ENCODE measurements around the gene TF. TPM values are rescaled to one million over a fixed set of nuclear protein-coding genes. Genes with fewer than 3 reads are reported as not detected.

Gene TF
- total RNA-seq, 2 experiments from 2014 or later = 0.60 to 0.97 TPM

GRCh38 chr3:133753779-133754164, 7.6 kb downstream of the TF start:
- peaks cover 2% of the 10 kb centered on the region for H3K9me3 Mint-ChIP-seq
- no peak overlapping the region for H3K27ac Mint-ChIP-seq
- no peak for ATAC-seq (ENCODE audit: low read depth)

GRCh38 chr3:133754455-133754854, 8.3 kb downstream of the TF start:
- POLR2A ChIA-PET = no interaction called here
- no peaks in the 10 kb centered on the region for H3K9me3 Mint-ChIP-seq
- H3K4me1 Mint-ChIP-seq = no peaks in the 10 kb centered on the region

More at GRCh38 chr3:133753779-133754164, 7.6 kb downstream of the TF start:
- Mint-ChIP-seq H3K36me3 (no peaks in the 10 kb centered on the region), H3K4me3 (no peak overlapping the region), H3K27me3 (peaks cover 10% of the 10 kb centered on the region), H3K4me1 (no peaks in the 10 kb centered on the region)
- DNase-seq = no peak
- POLR2A ChIA-PET = no interaction called here

GRCh38 chr3:133754973-133755828, 9.0 kb downstream of the TF start:
- Mint-ChIP-seq H3K27ac (no peak overlapping the region), H3K27me3 (peaks cover 11% of the 10 kb centered on the region), H3K4me3 (no peak overlapping the region), H3K9me3 (no peaks in the 10 kb centered on the region), H3K4me1 (no peaks in the 10 kb centered on the region), H3K36me3 (no peaks in the 10 kb centered on the region)
- POLR2A ChIA-PET = no interaction called here
- ATAC-seq (ENCODE audit: low read depth) = no peak
- DNase-seq = no peak

More at GRCh38 chr3:133754455-133754854, 8.3 kb downstream of the TF start:
- DNase-seq (no peak), ATAC-seq (ENCODE audit: low read depth) (no peak)
- Mint-ChIP-seq H3K36me3 (no peaks in the 10 kb centered on the region), H3K27ac (no peak overlapping the region), H3K27me3 (peaks cover 8% of the 10 kb centered on the region), H3K4me3 (no peak overlapping the region)

GRCh38 chr3:133756716-133757694, 10.8 kb downstream of the TF start:
- H3K36me3 Mint-ChIP-seq = no peaks in the 10 kb centered on the region
- no peaks in the 10 kb centered on the region for H3K4me1 Mint-ChIP-seq
- POLR2A ChIA-PET = no interaction called here
- H3K4me3 Mint-ChIP-seq = no peak overlapping the region
- H3K9me3 Mint-ChIP-seq = no peaks in the 10 kb centered on the region
- ATAC-seq (ENCODE audit: low read depth) (no peak), DNase-seq (no peak)
- peaks cover 9% of the 10 kb centered on the region for H3K27me3 Mint-ChIP-seq
- no peak overlapping the region for H3K27ac Mint-ChIP-seq

GRCh38 chr3:133757701-133758567, 11.7 kb downstream of the TF start:
- DNase-seq (no peak), ATAC-seq (ENCODE audit: low read depth) (no peak)
- Mint-ChIP-seq H3K4me3 (no peak overlapping the region), H3K4me1 (no peaks in the 10 kb centered on the region), H3K27me3 (peaks cover 10% of the 10 kb centered on the region), H3K27ac (no peak overlapping the region), H3K36me3 (no peaks in the 10 kb centered on the region), H3K9me3 (no peaks in the 10 kb centered on the region)
- POLR2A ChIA-PET = no interaction called here

- ATAC-seq (ENCODE audit: low read depth) = no peak
- POLR2A ChIA-PET = no interaction called here
- Mint-ChIP-seq H3K4me1 (no peaks in the 10 kb centered on the region), H3K27me3 (peaks cover 11% of the 10 kb centered on the region), H3K9me3 (no peaks in the 10 kb centered on the region), H3K4me3 (no peak overlapping the region), H3K27ac (no peak overlapping the region), H3K36me3 (no peaks in the 10 kb centered on the region)
- no peak for DNase-seq
These were observed 12.4 kb downstream of the TF start for GRCh38 chr3:133758568-133758928.

GRCh38 chr3:133758964-133759739, 13.0 kb downstream of the TF start:
- Mint-ChIP-seq H3K36me3 (no peaks in the 10 kb centered on the region), H3K27ac (no peak overlapping the region), H3K4me3 (no peak overlapping the region), H3K4me1 (no peaks in the 10 kb centered on the region), H3K27me3 (peaks cover 11% of the 10 kb centered on the region), H3K9me3 (no peaks in the 10 kb centered on the region)
- POLR2A ChIA-PET = no interaction called here
- ATAC-seq (ENCODE audit: low read depth) = no peak
- no peak for DNase-seq

- no peak overlapping the region for H3K27ac Mint-ChIP-seq
These were observed 13.6 kb downstream of the TF start for GRCh38 chr3:133759740-133760305.

GRCh38 chr3:133760916-133761315, 14.7 kb downstream of the TF start:
- Mint-ChIP-seq H3K27me3 (peaks cover 11% of the 10 kb centered on the region), H3K9me3 (no peaks in the 10 kb centered on the region), H3K4me1 (no peaks in the 10 kb centered on the region), H3K36me3 (no peaks in the 10 kb centered on the region), H3K4me3 (no peak overlapping the region), H3K27ac (no peak overlapping the region)
- ATAC-seq (ENCODE audit: low read depth) (no peak), DNase-seq (no peak)
- POLR2A ChIA-PET = no interaction called here

More at GRCh38 chr3:133759740-133760305, 13.6 kb downstream of the TF start:
- Mint-ChIP-seq H3K27me3 (peaks cover 11% of the 10 kb centered on the region), H3K4me3 (no peak overlapping the region), H3K4me1 (no peaks in the 10 kb centered on the region), H3K36me3 (no peaks in the 10 kb centered on the region), H3K9me3 (no peaks in the 10 kb centered on the region)
- POLR2A ChIA-PET = no interaction called here
- DNase-seq (no peak), ATAC-seq (ENCODE audit: low read depth) (no peak)

GRCh38 chr3:133761605-133762484, 15.7 kb downstream of the TF start:
- POLR2A ChIA-PET = no interaction called here
- H3K27me3 Mint-ChIP-seq = peaks cover 14% of the 10 kb centered on the region
- H3K36me3 Mint-ChIP-seq = no peaks in the 10 kb centered on the region
- H3K27ac Mint-ChIP-seq = no peak overlapping the region
- H3K4me1 Mint-ChIP-seq = no peaks in the 10 kb centered on the region
- DNase-seq (no peak), ATAC-seq (ENCODE audit: low read depth) (no peak)
- H3K9me3 Mint-ChIP-seq = no peaks in the 10 kb centered on the region
- no peak overlapping the region for H3K4me3 Mint-ChIP-seq

- Mint-ChIP-seq H3K4me3 (no peak overlapping the region), H3K4me1 (no peaks in the 10 kb centered on the region), H3K9me3 (no peaks in the 10 kb centered on the region), H3K27ac (no peak overlapping the region), H3K27me3 (peaks cover 14% of the 10 kb centered on the region), H3K36me3 (no peaks in the 10 kb centered on the region)
- no peak for DNase-seq
- POLR2A ChIA-PET = no interaction called here
- no peak for ATAC-seq (ENCODE audit: low read depth)
These were observed 16.3 kb downstream of the TF start for GRCh38 chr3:133762539-133762938.
